ENCODE data around the gene ATXN1.
"Not testable (repeated sequence)": the region's sequence is repeated elsewhere in the genome, so short reads cannot be mapped to it uniquely, and the experiment has no call there.

The ATXN1 gene

DNA sequence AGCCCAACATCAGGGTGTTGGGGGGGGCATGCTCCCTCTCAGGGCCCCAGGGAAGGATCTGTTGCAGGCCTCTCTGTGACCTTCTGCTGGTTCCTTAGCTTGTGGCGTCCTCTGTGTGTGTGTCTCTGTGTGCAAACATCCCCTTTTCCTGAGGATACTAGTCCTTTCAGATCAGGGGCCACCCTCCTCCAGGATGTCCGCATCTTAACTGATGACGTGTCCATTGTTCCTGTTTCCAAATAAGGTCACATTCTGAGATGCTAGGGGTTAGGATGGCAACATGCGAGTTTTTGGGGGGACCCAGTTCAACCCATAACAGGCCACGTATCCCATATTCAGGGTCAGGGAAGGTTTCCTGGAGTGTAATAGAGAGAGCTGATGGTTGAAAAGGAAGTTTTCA, 482.0 kb downstream of the ATXN1 start:
- no peak for DNase-seq (ENCODE audit: low read depth, low spot score)

DNA sequence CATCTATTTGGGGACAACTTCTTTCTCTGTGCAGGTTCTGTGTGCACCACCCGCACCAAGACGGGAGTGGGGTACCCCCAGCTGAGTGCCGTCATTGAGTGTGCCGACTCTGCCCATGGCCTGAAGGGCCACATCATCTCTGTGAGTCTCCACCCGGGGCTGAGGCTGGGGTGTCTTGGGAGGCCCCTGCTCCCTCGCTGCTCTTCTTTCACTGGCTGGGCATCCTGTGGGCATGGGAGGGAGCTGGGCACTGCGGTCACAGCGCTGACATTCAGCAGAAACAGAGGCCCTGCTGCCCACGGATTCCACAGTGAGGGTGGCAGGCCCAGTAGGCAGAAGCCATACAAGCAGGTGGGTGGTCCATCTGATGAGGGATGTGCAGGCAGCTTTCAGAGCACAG, 482.5 kb downstream of the ATXN1 start:
- no peak for DNase-seq (ENCODE audit: low read depth, low spot score)

DNA sequence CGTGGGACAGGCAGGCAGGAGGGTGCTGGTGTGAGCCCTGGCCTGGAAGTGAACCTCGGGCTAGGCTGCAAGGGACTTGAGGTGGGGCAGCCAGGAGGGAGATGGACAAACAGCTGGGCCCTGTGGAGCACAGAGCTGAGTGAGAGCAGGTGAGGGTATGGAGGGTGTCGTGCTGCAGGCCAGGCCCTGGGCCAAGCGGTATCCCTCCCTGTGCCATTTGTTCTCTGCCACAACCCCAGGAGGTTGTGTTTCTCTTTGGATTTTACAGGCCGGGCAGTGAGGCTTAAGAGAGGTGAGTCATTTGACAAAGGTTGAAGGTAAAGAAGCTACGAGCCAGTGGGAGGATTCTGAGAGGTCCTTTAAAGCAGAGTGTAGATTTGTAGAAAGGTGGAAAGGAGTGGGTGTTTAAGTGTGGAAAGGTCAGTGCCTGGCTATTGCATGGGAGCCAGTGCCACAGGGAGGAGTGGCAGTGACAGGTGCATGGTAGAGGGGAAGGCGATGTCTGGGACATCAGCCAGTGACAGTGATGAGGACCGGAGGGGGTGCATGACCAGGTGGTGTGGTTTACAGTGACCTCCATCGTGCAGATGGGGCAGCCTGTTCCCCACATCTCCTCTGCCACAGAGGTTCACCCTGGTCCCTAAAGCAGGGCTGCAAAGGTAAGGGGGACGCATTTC, 483.1 kb downstream of the ATXN1 start:
- DNase-seq (ENCODE audit: low read depth, low spot score): no peak

DNA sequence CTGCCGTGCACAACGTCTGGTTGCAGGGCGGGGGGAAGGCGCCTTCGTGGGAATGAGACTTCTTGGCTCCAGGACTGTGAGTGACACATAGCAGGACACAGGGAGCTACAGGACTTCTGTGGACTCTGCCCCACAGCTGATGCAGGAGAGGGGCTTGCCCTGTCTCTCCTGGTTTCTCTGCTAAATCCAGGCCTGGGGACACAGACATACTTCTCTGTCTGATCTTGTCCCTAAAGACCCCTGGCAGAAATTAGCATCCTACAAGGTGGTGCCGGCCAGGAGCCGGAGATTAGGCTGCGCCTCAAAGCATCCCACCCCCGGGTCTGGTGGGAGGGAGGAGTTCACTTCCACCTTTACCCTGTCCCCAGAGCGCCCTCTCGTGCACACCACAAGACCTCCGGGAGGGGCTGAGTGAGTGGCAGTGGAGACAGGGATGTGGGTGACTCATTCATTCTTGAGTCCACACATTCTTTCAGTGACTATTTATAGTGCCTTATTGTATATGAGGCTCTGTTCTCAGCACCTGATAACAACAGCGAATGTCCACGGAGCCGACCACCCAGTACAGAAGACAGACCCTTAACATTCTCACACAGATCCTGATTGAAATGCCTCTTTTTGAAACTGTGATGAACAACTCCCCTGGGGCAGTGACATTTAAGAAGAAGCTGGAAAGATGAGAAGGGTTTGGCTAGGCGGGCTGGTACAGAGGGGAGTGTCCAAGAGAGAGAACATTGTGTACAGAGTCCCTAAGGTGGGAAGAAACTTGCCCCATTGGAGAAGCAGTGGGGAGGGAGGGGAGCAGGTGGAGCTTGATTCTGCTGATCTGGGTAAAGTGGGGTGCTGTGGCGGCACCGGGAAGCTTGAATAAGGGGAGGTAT, 483.9 kb downstream of the ATXN1 start:
- peak; percentile 52 for DNase-seq (ENCODE audit: low read depth, low spot score)

DNA sequence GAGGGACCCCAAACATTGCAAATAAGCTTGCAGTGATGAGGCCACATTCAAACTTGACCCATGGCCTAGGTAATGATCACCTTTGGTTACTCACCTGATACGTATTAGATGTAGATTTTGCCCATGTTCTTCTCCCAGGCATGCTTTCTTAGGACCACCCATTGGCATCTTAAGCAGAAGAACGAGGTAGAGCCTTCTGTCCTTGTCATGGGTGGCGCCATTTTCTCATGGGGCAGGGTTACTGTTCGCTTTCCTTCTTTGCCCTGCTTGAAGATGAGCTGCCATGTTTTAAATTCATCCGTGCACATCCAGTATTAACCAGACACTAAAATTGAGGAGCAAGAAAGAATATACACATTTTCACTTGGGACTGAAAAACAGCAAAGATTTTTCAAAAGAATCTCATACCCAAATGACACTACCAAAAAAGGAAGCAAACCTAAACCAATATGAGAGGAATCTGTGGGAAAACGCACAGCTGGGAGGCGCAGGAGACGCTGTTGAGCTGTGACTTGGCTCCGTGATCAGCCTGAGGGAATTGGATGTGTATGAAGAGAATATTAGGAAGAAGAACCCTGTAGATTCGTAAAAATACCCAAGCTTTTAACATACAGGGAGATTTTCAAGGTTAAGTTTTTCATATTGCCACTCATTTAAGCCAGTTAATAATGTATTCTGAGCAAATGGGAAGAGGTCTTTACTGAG, 486.2 kb downstream of the ATXN1 start:
- DNase-seq (ENCODE audit: low read depth, low spot score): no peak

DNA sequence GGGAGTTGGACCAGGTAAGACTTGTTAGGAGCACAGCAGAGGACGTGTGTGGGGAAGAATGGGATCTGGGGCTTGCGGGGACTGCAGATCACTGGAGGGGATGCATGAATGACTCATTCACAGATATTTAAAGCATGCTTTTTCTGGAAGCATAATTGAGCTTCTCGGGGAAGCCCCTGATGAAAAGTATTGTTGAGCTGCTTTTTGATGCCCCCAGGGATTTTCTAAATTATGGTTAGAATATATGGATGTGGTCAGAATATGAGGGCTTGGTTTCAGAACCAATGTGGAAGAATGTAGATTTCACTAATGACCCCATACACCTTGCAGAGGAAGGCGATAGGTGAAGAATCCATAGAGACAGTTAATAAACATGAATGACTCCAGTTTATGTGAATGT, 486.8 kb downstream of the ATXN1 start:
- no peak for DNase-seq (ENCODE audit: low read depth, low spot score)

DNA sequence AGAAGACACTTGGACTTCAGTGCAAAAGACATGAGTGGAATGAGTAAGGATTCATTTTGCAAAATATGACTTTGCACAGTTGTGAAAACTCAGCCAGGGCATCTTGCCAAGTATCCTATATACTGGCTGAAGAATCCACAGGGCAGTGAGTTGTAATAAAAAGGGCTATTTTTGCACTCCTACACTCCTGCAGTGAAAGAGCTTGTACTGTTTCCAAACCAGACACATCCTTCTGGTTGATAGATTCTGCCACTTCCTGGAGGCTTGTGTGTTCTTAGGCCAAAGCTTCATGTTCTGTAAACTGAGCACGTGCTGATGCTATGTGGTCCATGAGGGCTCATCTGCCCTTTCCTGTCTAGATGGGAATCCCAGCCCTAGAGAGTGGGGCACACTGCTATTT, 488.0 kb downstream of the ATXN1 start:
- no peak for DNase-seq (ENCODE audit: low read depth, low spot score)

DNA sequence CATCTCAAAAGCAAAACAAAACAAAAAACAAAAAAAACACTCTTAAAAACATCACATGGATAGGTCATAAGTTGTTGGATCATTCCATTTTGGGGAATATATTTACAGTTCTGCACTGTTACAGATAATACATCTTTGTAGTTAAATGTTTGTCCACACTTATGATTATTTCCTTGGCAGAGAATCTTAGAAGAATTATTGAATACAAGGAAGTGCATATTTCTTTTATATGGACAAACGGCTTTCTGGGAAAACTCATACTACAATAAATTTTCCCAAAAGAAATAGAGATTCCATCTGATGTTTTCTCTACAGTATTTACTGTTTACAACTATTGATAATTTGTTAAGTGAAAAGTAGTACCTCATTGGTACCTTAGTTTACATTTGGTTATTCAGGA, 489.1 kb downstream of the ATXN1 start:
- no peak for DNase-seq (ENCODE audit: low read depth, low spot score)

DNA sequence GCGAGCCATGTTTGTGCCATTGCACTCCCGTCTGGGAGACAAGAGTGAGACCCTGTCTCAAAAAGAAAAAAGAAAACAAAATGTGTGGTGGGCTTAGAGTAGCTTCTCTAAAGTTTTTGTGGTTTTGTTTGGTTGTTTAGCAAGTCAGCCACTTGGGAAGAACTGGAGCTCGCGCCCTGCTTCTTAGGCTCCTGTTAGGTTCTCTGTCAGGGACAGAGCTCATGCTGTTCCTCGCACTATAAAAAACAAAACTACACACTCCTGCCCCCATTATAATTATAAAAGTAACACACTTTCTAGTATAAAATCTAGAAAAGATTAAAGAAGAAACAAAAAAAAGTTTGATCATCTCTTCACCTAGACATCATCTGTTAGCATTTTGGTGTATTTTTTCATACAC, 489.8 kb downstream of the ATXN1 start:
- DNase-seq (ENCODE audit: low read depth, low spot score): no peak

DNA sequence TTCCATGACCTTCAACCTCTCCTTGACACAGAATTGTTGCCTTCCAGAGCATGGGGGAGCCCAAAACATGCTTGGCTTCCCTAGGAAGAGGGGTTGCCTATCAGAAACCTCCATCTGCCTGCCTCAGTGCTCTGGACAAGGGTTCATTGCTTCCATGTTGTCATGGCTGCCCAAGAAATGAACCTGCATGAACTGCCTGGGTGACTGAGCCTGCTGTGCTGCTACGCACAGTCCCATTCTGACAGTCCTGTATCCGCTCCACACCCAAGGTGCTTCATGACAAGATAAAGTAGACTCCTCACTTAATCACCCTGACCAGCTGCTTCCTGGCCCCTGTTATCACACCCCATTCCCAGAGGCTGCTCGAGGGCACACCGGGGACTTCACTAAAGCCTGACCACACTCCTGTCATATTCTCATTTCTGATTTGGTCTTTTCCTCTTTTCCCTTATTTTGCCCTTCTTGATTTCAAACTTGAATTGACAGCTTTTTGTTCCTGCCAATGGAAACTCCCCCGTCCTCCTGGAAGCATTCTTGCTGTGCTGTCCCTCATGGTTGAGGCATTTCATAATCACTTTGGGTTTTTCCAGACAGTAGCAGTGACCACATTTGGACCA, 491.0 kb downstream of the ATXN1 start:
- DNase-seq (ENCODE audit: low read depth, low spot score): no peak

DNA sequence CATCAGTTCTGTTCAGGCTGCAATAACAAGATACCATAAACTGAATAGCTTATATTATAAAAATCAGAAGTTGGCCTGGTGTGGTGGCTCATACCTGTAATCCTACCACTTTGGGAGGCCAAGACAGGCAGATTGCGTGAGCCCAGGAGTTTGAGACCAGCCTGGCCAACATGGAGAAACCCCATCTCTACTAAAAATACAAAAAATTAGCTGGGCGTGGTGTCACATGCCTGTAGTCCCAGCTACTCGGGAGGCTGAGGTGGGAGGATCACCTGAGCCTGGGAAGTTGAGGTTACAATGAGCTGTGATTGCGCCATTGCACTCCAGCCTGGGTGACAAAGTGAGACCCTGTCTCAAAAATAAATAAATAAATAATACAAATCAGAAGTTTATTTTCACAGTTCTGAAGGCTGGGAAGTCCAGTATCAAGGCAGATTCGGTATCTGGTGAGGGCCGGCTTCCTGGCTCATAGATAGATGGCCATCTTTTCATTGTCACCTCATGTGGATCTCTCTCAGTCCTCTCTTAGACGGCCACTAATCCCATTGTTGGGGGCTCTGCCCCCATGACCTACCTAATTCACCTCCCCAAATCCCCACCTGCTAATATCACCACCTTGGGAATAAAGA, 491.7 kb downstream of the ATXN1 start:
- DNase-seq (ENCODE audit: low read depth, low spot score): not testable (repeated sequence)

DNA sequence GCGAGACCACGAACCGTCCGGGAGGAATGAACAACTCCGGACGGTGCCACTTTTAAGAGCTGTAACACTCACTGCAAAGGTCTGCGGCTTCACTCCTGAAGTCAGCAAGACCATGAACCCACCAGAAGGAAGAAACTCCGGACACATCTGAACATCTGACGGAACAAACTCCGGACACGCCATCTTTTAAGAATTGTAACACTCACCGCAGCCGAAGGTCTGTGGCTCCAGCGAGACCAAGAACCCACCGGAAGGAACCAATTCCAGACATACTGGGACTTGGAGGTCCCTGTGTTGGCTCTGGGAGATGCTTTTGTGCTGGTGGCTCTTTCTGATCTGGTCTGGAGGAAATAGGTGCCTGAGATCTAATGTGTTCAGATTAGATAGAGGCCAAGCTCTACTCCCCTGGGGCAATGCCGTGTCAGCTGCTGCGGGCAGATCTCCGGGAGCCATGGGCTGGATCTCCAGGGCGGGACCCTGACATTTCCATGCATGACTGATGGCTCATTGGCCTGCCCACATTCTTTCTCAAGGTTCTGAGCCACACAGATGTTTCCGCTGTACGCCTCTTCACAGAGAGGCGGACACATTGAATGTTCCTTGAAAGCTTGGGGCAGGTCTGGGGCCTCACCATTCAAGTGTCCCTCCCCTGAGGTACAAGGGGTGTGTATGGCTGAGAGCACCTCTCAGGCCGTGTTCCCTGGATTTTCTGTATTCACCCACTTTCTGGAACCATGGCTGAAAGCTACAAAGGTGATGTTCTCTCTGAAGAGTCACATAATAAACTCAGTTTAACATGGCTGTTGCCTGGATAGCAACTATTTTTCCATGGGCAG, 493.6 kb downstream of the ATXN1 start:
- DNase-seq (ENCODE audit: low read depth, low spot score): no peak

DNA sequence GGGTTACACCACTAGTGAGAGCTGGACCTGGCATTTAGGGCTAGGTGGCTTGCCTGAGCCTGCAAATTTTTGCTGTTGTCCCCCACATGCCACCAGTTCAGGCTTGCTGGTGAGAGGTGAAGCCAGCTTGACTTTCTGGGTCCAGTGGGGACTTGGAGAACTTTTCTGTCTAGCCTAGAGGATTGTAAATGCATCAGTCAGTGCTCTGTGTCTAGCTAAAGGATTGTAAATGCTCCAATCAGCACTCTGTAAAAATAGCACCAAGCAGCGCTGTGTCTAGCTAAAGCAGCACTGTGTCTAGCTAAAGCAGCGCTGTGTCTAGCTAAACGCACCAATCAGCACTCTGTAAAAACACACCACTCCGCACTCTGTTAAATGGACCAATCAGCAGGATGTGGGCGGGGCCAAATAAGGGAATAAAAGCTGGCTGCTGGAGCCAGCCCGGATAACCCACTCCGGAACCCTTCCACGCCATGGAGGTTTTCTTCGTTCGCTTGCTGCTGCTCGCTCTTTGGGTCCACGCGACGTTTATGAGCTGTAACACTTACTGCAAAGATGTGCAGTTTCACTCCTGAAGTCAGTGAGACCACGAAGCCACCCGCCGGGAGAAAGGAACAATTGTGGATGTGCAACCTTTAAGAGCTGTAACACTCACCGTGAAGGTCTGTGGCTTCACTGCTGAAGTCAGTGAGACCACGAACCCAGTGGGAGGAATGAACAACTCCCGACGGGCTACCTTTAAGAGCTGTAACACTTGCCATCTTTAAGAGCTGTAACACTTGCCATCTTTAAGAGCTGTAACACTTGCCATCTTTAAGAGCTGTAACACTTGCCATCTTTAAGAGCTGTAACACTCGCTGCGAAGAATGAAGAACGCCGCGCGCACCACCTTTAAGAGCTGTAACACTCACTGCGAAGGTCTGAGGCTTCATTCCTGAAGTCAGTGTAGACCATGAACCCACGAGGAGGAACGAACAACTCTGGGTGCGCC, 495.6 kb downstream of the ATXN1 start:
- no peak for DNase-seq (ENCODE audit: low read depth, low spot score)

DNA sequence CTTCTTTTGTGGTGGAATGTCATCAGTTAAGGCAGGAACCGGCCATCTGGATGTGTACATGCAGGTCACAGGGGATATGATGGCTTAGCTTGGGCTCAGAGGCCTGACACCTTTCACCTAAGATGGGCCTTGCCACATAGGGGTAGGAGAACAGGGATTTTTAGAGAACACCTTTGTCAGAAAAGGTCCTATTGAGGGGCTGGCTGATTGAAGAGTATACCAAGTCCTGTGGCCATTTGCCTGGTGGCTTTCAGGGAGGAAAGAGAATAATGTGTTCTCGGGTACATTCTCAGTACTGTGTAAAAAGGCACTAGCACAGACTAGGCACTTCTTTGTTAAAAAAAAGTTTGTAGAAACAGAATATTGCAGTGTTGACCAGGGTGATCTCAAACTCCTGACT, 496.5 kb downstream of the ATXN1 start:
- DNase-seq (ENCODE audit: low read depth, low spot score): no peak

DNA sequence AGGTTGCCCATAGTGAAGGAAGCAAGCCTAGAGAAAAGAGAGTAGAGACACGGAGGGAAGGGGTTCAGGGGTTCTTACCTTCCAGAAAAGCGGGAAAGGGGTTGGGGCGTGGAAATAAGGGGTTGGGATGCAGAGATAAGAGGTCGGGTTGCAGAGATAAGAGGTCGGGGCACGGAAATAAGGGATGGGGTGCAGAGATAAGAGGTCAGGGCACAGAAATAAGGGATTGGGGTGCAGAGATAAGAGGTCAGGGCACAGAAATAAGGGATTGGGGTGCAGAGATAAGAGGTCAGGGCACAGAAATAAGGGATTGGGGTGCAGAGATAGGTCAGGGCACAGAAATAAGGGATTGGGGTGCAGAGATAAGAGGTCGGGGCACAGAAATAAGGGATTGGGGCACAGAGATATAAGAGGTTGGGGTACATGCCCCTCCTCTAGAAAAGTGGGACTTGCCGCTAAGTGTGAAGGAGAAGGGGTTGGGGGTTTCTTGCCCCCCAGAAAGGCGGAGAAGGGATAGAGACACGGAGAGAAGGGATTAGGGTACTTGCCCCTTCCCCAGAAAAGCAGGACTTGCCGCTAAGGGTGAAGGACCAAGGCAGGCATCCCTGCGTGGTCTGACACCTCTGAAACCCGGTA, 497.7 kb downstream of the ATXN1 start:
- not testable (repeated sequence) for DNase-seq (ENCODE audit: low read depth, low spot score)

DNA sequence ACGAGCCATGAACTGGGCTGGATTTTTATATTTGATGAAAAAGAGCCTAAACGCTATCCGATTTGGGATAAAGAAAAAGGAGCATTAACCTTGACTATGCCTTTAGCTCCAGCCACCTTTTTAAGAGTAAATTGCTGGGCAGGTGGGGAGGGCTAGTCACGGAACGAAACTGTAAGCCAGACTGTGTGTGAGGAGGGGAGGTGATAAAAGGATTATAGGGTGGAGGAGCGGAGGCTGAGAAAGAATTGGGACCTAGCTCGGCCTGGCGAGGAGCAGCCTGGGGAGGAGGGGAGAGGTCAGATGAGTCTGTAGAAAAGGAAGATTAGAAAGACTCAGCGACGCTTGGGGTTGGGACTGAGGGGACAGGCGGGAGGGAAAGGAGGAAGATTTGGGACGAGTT, 498.5 kb downstream of the ATXN1 start:
- DNase-seq (ENCODE audit: low read depth, low spot score): not testable (repeated sequence)

DNA sequence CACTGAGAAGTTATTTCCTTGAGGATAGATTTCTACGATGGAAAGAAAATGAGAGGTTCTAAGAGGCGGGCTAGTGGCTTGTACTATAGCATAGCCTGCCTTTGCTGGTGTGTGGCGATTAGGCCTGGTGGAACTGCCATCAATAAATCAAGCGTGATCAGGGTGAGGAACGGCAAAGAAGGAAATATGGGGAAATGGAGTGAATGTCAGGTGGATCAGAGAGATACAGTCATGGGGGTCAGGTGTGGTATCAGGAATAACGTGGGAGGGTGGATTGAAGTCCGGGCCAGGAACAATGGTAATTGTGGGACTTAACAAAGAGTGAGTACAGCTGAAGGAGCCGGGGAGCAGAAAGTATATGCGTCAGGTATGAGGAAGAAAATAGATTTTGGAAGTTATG, 500.7 kb downstream of the ATXN1 start:
- DNase-seq (ENCODE audit: low read depth, low spot score): not testable (repeated sequence)

DNA sequence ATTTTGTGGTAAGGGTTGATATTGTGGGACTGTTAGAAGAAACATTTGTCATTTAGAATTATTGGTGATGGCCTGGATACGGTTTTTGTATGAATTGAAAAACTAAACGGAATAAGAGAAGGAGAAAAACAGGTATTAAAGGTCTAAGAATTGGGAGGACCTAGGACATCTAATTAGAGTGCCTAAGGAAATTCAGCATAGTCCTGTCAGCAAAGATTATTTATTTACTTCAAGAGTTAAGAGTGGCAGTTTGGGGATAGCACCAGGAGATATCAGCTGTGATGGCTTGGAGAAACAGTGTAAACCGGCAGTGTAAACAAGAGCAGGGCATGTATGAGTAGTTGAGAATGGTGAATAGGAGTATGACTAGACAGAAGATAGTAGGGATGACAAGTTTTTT, 501.7 kb downstream of the ATXN1 start:
- DNase-seq (ENCODE audit: low read depth, low spot score): not testable (repeated sequence)

DNA sequence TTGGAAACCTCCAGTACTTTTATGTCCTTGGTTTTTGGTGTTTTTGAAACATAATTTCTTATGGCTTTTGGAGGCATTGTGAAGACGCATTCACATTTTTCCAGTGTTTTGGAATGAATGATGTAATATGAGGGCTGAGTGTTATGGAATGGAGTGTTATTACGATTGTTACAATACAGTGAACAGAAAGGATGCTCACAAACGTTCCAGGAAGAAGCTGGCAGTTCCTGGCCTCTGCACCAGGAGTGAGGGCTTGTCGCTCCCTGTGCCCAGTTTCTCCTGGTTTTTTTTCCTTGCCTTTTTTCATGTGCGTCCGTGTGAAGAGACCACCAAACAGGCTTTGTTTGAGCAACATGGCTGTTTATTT, 502.6 kb downstream of the ATXN1 start:
- DNase-seq (ENCODE audit: low read depth, low spot score): no peak

Data from iPS DF 19.7 (cell line).